HFFc6 (cell line): ENCODE measurements around the gene CD47. TPM values are rescaled to one million over a fixed set of nuclear protein-coding genes. Genes with fewer than 3 reads are reported as not detected.

ENCODE experiments used
- DNase-seq: peaks from one replicate; pipeline ENCODE4 v3.0.0-alpha.2; 2018
- H3K27ac Mint-ChIP-seq: 2 replicates; pipeline ENCODE4 v1.8.0; 2020; ENCODE audit warnings: mild to moderate bottlenecking, mixed read lengths
- H3K27me3 Mint-ChIP-seq: 2 replicates; pipeline ENCODE4 v1.8.0; 2021; ENCODE audit warnings: mild to moderate bottlenecking, moderate library complexity, mixed read lengths; ENCODE audit not compliant: insufficient read depth
- H3K36me3 Mint-ChIP-seq: 2 replicates; pipeline ENCODE4 v1.8.0; 2021; ENCODE audit warnings: low read depth, mixed read lengths
- H3K4me1 Mint-ChIP-seq: 2 replicates; pipeline ENCODE4 v1.8.0; 2020; ENCODE audit warnings: low read depth, mixed read lengths
- H3K4me3 Mint-ChIP-seq: 2 replicates; pipeline ENCODE4 v1.8.0; 2020; ENCODE audit warnings: mild to moderate bottlenecking, moderate library complexity, mixed read lengths
- H3K9me3 Mint-ChIP-seq: 2 replicates; pipeline ENCODE4 v1.8.0; 2020; ENCODE audit warnings: mild to moderate bottlenecking, mixed read lengths
- CTCF ChIP-seq: fragments of 200-600 bp; sonication (generic); IDR thresholded peaks from 2 replicates; pipeline ENCODE4 v1.5.0; 2021; ENCODE audit warnings: antibody characterized with exemption, mild to moderate bottlenecking
- total RNA-seq, 6 experiments: library from RNA; stranded (reverse); fragmentation: NEBNext Ultra II Directional; extraction: Animal tissue kit (Norgen Biotek cat#: 25700); gene quantifications; 2 replicates in 1 of 6; 3 replicates in 5 of 6; pipeline ENCODE4 v1.2.3, GENCODE V29; 2021

Gene CD47
- total RNA-seq, 6 experiments from 2014 or later: 68.3 to 89.5 (median 77.1) TPM

GRCh38 chr3:108047987-108048386 is 42.8 kb downstream of the CD47 start:
- Mint-ChIP-seq H3K36me3 (peaks cover 15% of the 10 kb centered on the region; the same call in 1 of the 2 replicates), H3K27ac (no peak overlapping the region), H3K9me3 (no peaks in the 10 kb centered on the region), H3K4me3 (no peak overlapping the region), H3K27me3 (no peaks in the 10 kb centered on the region; the same call in 1 of the 2 replicates), H3K4me1 (peaks cover 24% of the 10 kb centered on the region)
- no peak for TF ChIP-seq CTCF
- DNase-seq: no peak

GRCh38 chr3:108046247-108046646 is 44.6 kb downstream of the CD47 start:
- Mint-ChIP-seq H3K9me3 (no peaks in the 10 kb centered on the region), H3K27ac (no peak overlapping the region), H3K4me3 (no peak overlapping the region), H3K4me1 (peaks cover 8% of the 10 kb centered on the region), H3K27me3 (no peaks in the 10 kb centered on the region; the same call in 1 of the 2 replicates), H3K36me3 (peaks cover 15% of the 10 kb centered on the region)
- no peak for DNase-seq
- no peak for TF ChIP-seq CTCF

GRCh38 chr3:108044699-108045098 is 46.1 kb downstream of the CD47 start:
- no peak for DNase-seq
- TF ChIP-seq CTCF: no peak
- peaks cover 15% of the 10 kb centered on the region for H3K36me3 Mint-ChIP-seq
- no peaks in the 10 kb centered on the region; the same call in 1 of the 2 replicates for H3K27me3 Mint-ChIP-seq
- no peak overlapping the region for H3K27ac Mint-ChIP-seq
- no peak overlapping the region for H3K4me3 Mint-ChIP-seq
- H3K9me3 Mint-ChIP-seq: no peaks in the 10 kb centered on the region
- no peaks in the 10 kb centered on the region for H3K4me1 Mint-ChIP-seq

- Mint-ChIP-seq H3K4me1 (peaks cover 6% of the 10 kb centered on the region), H3K9me3 (no peaks in the 10 kb centered on the region), H3K27ac (no peak overlapping the region), H3K27me3 (no peaks in the 10 kb centered on the region), H3K4me3 (no peak overlapping the region), H3K36me3 (peaks cover 6% of the 10 kb centered on the region; the same call in 1 of the 2 replicates)
- no peak for DNase-seq
- TF ChIP-seq CTCF: no peak
Observed at GRCh38 chr3:108042300-108042699, 48.5 kb downstream of the CD47 start.

- Mint-ChIP-seq H3K4me3 (no peak overlapping the region), H3K4me1 (peaks cover 16% of the 10 kb centered on the region), H3K36me3 (peaks cover 6% of the 10 kb centered on the region; the same call in 1 of the 2 replicates), H3K27ac (no peak overlapping the region), H3K27me3 (peaks cover 2% of the 10 kb centered on the region; the same call in 1 of the 2 replicates), H3K9me3 (no peaks in the 10 kb centered on the region)
- DNase-seq: no peak
- TF ChIP-seq CTCF: no peak
Observed at GRCh38 chr3:108041253-108041652, 49.6 kb downstream of the CD47 start.

GRCh38 chr3:108037770-108038169 is 53.1 kb downstream of the CD47 start:
- Mint-ChIP-seq H3K4me1 (peaks cover 27% of the 10 kb centered on the region), H3K27me3 (peaks cover 2% of the 10 kb centered on the region; the same call in 1 of the 2 replicates), H3K27ac (no peak overlapping the region; the same call in 1 of the 2 replicates), H3K4me3 (no peak overlapping the region), H3K36me3 (peaks cover 6% of the 10 kb centered on the region; the same call in 1 of the 2 replicates), H3K9me3 (no peaks in the 10 kb centered on the region)
- DNase-seq: no peak
- no peak for TF ChIP-seq CTCF
